Measurements from ENCODE around the gene DENND6B. TPM values are rescaled to one million over a fixed set of nuclear protein-coding genes. Genes with fewer than 3 reads are reported as not detected.

DENND6B gene
- total and polyA plus RNA-seq, 2 of the 13 experiments (the other 11 are each of a cell fraction or from before 2014, with no cell fraction given) = 0.95 to 3.8 TPM

DNA sequence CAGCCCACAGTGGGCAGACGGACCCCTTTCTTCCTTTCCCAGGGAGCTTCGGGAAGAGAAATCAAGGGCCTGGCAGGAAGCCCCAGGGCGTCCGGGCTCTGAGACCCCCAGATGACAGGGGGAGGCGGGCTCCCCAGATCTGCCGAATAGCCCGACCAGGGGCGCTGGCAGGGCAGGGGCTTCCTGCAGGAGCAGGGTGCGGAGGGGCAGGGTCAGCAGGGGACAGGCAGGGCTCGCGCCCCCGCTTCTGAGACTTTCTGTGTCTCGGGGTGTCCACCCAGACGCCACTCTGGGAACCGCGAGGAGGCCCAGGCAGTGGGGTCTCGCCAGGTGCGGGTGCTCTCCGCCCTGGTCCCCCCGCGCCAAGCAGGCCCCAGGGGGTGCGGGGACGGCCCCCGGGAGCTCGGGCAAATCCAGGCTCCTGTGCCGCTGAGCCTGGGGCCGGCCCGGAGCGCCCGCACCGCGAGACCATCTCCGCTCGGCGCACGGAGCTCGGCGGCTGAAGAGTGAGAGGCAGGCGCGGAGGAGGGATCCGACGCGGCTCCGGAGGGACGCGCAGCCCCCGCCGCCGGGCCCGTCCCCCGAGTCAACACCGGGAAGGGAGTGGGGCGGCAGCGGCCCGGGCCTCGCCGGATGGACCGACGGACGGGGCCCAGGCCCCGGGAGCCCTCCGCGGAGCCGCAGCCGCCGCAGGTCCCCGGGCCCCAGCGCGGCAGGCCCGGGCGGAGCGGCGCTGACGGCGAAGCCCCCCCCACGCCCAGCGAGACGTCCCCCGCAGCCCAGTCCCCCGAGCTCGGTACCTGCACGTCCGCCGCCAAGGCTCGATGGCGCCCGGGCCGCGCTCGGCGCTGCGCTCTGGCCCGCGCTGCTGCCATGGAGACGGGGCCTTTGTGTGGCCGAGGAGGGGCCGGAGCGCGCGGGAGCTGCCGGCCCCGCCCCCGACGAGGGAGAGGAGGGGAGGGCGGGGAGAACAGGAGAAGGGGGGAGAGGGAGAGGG is 19.8 kb downstream of the DENND6B start, which contains the start of gene PLXNB2 (continued):
- no peak for TF ChIP-seq ZBTB49 (CRISPR knock-in tag; IDR thresholded peaks at IDR 0.05; ENCODE audit: borderline replicate concordance)
- no peak for TF ChIP-seq PAX8 (CRISPR knock-in tag; IDR thresholded peaks at IDR 0.05; ENCODE audit: borderline replicate concordance)
- TF ChIP-seq ZNF484 (CRISPR knock-in tag; IDR thresholded peaks at IDR 0.05; ENCODE audit: borderline replicate concordance, low read depth) = no peak
- TF ChIP-seq PCBP1 (IDR thresholded peaks at IDR 0.05; ENCODE audit: borderline replicate concordance, low read depth, low read length) = no peak
- TF ChIP-seq NRL (CRISPR knock-in tag; IDR thresholded peaks at IDR 0.05; ENCODE audit: borderline replicate concordance) = no peak
- no peak for TF ChIP-seq ZNF274 (CRISPR knock-in tag; IDR thresholded peaks at IDR 0.05)
- TF ChIP-seq, protein P1, sequence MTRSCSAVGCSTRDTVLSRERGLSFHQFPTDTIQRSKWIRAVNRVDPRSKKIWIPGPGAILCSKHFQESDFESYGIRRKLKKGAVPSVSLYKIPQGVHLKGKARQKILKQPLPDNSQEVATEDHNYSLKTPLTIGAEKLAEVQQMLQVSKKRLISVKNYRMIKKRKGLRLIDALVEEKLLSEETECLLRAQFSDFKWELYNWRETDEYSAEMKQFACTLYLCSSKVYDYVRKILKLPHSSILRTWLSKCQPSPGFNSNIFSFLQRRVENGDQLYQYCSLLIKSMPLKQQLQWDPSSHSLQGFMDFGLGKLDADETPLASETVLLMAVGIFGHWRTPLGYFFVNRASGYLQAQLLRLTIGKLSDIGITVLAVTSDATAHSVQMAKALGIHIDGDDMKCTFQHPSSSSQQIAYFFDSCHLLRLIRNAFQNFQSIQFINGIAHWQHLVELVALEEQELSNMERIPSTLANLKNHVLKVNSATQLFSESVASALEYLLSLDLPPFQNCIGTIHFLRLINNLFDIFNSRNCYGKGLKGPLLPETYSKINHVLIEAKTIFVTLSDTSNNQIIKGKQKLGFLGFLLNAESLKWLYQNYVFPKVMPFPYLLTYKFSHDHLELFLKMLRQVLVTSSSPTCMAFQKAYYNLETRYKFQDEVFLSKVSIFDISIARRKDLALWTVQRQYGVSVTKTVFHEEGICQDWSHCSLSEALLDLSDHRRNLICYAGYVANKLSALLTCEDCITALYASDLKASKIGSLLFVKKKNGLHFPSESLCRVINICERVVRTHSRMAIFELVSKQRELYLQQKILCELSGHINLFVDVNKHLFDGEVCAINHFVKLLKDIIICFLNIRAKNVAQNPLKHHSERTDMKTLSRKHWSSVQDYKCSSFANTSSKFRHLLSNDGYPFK (CRISPR knock-in tag; IDR thresholded peaks at IDR 0.05; ENCODE audit: borderline replicate concordance) = no peak
- TF ChIP-seq, protein P2, sequence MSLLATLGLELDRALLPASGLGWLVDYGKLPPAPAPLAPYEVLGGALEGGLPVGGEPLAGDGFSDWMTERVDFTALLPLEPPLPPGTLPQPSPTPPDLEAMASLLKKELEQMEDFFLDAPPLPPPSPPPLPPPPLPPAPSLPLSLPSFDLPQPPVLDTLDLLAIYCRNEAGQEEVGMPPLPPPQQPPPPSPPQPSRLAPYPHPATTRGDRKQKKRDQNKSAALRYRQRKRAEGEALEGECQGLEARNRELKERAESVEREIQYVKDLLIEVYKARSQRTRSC (CRISPR knock-in tag; IDR thresholded peaks at IDR 0.05; ENCODE audit: low read depth) = no peak
- no peak for TF ChIP-seq U2AF1 (optimal IDR thresholded peaks at IDR 0.05; ENCODE audit: low read depth, low read length)
- TF ChIP-seq KAT8 (CRISPR knock-in tag; IDR thresholded peaks at IDR 0.05) = no peak
- no peak for TF ChIP-seq ZNF577 (CRISPR knock-in tag; IDR thresholded peaks at IDR 0.05; ENCODE audit: borderline replicate concordance, low read depth)
- no peak for TF ChIP-seq ZKSCAN8 (CRISPR knock-in tag; IDR thresholded peaks at IDR 0.05; ENCODE audit: borderline replicate concordance)
- TF ChIP-seq ZBTB26 (CRISPR knock-in tag; IDR thresholded peaks at IDR 0.05; ENCODE audit: borderline replicate concordance) = no peak
- no peak for TF ChIP-seq ZBTB25 (CRISPR knock-in tag; IDR thresholded peaks at IDR 0.05)

Measured in HepG2 (cell line).